Neural progenitor cell (in vitro differentiated cells): ENCODE results near the gene ASIC5. TPM values are rescaled to one million over a fixed set of nuclear protein-coding genes. Genes with fewer than 3 reads are reported as not detected.

Source experiments
- DNase-seq: peaks from one replicate; pipeline ENCODE4 v3.0.0-alpha.2; 2016; ENCODE audit warnings: low spot score
- H2AFZ ChIP-seq: fragments of 200-600 bp; sonication (generic); replicated peaks from 2 replicates; pipeline ENCODE4 v1.6.1; 2016; ENCODE audit warnings: antibody characterized with exemption
- H3F3A ChIP-seq: fragments of 200-600 bp; sonication (generic); 2 replicates; pipeline ENCODE4 v1.6.1; 2016; ENCODE audit warnings: antibody characterized with exemption, low read depth
- H3K27ac ChIP-seq: fragments of 200-600 bp; sonication (generic); 2 replicates; pipeline ENCODE4 v1.5.1; 2016; ENCODE audit warnings: mild to moderate bottlenecking
- H3K27me3 ChIP-seq: fragments of 200-600 bp; sonication (generic); 2 replicates; pipeline ENCODE4 v1.6.1; 2016; ENCODE audit warnings: mild to moderate bottlenecking, moderate library complexity
- H3K36me3 ChIP-seq: fragments of 200-600 bp; sonication (generic); 2 replicates; pipeline ENCODE4 v1.5.1; 2016
- H3K4me1 ChIP-seq: fragments of 200-600 bp; sonication (generic); 2 replicates; pipeline ENCODE4 v1.6.1; 2016; ENCODE audit warnings: mixed run types
- H3K4me2 ChIP-seq: fragments of 200-600 bp; sonication (generic); 2 replicates; pipeline ENCODE4 v1.6.1; 2016
- H3K4me3 ChIP-seq: fragments of 200-600 bp; sonication (generic); 2 replicates; pipeline ENCODE4 v1.5.1; 2016
- H3K79me2 ChIP-seq: fragments of 200-600 bp; sonication (generic); 2 replicates; pipeline ENCODE4 v1.6.1; 2016; ENCODE audit warnings: low read depth
- H3K9ac ChIP-seq: fragments of 200-600 bp; sonication (generic); 2 replicates; pipeline ENCODE4 v1.6.1; 2016
- H3K9me3 ChIP-seq: fragments of 200-600 bp; sonication (generic); 2 replicates; pipeline ENCODE4 v1.5.1; 2016; ENCODE audit warnings: low read depth
- H4K20me1 ChIP-seq: fragments of 200-600 bp; sonication (generic); 2 replicates; pipeline ENCODE4 v1.6.1; 2016; ENCODE audit warnings: low read depth
- H3K27ac Mint-ChIP-seq: 3 replicates; pipeline ENCODE4 v1.8.0; 2021; ENCODE audit warnings: mixed read lengths
- H3K27me3 Mint-ChIP-seq: 2 replicates; pipeline ENCODE4 v1.8.0; 2022; ENCODE audit warnings: low read depth, mild to moderate bottlenecking, inconsistent platforms, moderate library complexity, mixed read lengths; ENCODE audit not compliant: insufficient read depth
- H3K36me3 Mint-ChIP-seq: 3 replicates; pipeline ENCODE4 v1.8.0; 2021; ENCODE audit warnings: mixed read lengths
- H3K4me1 Mint-ChIP-seq: 3 replicates; pipeline ENCODE4 v1.8.0; 2021; ENCODE audit warnings: mixed read lengths
- H3K4me3 Mint-ChIP-seq: 3 replicates; pipeline ENCODE4 v1.8.0; 2021; ENCODE audit warnings: mild to moderate bottlenecking, moderate library complexity, mixed read lengths
- H3K9me3 Mint-ChIP-seq: 3 replicates; pipeline ENCODE4 v1.8.0; 2020; ENCODE audit warnings: mixed read lengths
- CTCF ChIP-seq: fragments of 200-600 bp; sonication (generic); IDR thresholded peaks from 2 replicates; pipeline ENCODE4 v1.5.1; 2017; ENCODE audit warnings: antibody characterized with exemption, mild to moderate bottlenecking
- EZH2 ChIP-seq: fragments of 200-600 bp; sonication (generic); IDR thresholded peaks from 2 replicates; pipeline ENCODE4 v1.6.1; 2017; ENCODE audit warnings: antibody characterized with exemption, mild to moderate bottlenecking, moderate library complexity
- EZH2phosphoT487 ChIP-seq: fragments of 200-600 bp; sonication (generic); IDR thresholded peaks from 2 replicates; pipeline ENCODE4 v1.6.1; 2017; ENCODE audit warnings: antibody characterized with exemption
- total RNA-seq: library from RNA; depleted of rRNA; stranded (reverse); fragments of >200 nt; gene quantifications from 2 replicates; pipeline ENCODE4 v1.2.3, GENCODE V29; 2015; ENCODE audit warnings: low replicate concordance

The ASIC5 gene
- total RNA-seq, 1 donor from 2014 or later, result not detected

DNA sequence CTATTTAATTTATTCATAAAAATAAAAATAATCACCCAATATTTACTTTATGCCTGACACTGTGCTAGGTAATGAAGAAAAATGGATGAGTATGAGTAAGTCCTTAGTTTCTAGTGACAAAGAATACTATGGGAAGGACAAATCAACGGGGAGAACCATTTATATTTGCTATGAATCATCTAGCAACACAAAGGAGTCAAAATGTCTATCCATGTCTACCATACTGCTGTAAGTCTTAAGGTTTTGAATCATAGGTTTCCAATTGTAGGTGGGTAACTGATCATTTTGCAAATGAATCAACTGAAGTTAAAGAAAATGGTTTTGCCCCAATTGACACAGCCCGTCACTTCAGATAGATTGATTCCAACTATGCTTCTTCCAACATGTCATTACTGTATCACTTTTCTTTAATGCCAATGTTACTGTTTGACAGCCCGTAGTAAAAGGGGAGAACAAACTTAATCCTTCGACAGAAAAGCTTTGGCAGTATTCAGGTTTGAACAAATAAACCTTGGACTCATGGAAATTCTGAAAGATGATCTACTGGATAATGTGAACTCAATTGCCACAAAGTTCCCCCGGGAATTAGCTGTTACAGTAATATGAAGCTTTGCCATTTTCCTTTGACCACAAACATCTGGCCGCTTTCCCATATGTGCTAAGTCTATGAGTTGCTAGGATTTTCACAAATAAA lies 40.6 kb upstream of the ASIC5 start:
- H3K36me3 ChIP-seq, result no peaks in the 10 kb centered on the region
- no peak overlapping the region for H3K27ac ChIP-seq
- Mint-ChIP-seq H3K27ac (no peak overlapping the region), H3K27me3 (no peaks in the 10 kb centered on the region), H3K4me1 (peaks cover 3% of the 10 kb centered on the region), H3K4me3 (no peak overlapping the region), H3K36me3 (no peaks in the 10 kb centered on the region), H3K9me3 (no peaks in the 10 kb centered on the region)
- no peak overlapping the region for H3K4me3 ChIP-seq
- DNase-seq, result no peak
- no peak overlapping the region for H3K9ac ChIP-seq
- no peaks in the 10 kb centered on the region for H3K27me3 ChIP-seq
- H3K4me1 ChIP-seq, result no peaks in the 10 kb centered on the region
- TF ChIP-seq CTCF, result no peak
- TF ChIP-seq EZH2, result no peak
- TF ChIP-seq EZH2phosphoT487, result no peak
- H3F3A ChIP-seq, result no peaks in the 10 kb centered on the region
- H3K4me2 ChIP-seq, result no peak overlapping the region
- H4K20me1 ChIP-seq, result no peaks in the 10 kb centered on the region
- H2AFZ ChIP-seq, result no peak overlapping the region
- H3K9me3 ChIP-seq, result no peaks in the 10 kb centered on the region
- H3K79me2 ChIP-seq, result no peaks in the 10 kb centered on the region

DNA sequence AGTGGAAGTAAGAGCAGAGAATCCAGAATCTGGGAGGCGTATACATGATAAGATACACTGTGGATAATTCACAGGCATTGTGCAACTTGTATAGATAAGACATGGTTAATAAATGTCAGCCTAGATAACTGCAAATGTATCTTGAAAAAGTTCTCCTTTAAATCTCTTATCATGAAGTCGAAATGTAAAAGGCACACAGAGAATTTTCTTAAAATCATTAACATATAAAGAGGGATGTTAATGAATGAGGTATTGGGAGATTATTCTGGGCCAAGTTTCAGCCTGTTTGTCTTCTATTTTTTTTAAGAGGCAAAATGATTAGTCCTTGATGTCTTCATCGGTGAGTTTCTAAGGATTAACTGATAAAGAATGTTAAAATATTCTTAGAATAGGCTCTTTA lies 38.3 kb upstream of the ASIC5 start:
- no peaks in the 10 kb centered on the region for H3K4me1 ChIP-seq
- H3K27ac ChIP-seq, result no peak overlapping the region
- no peaks in the 10 kb centered on the region for H3K9me3 ChIP-seq
- H3K27me3 ChIP-seq, result no peaks in the 10 kb centered on the region
- Mint-ChIP-seq H3K36me3 (no peaks in the 10 kb centered on the region), H3K9me3 (no peaks in the 10 kb centered on the region), H3K4me3 (no peak overlapping the region), H3K4me1 (peaks cover 13% of the 10 kb centered on the region), H3K27me3 (no peaks in the 10 kb centered on the region), H3K27ac (no peak overlapping the region)
- DNase-seq, result no peak
- no peak overlapping the region for H3K9ac ChIP-seq
- H3K4me3 ChIP-seq, result no peak overlapping the region
- H3F3A ChIP-seq, result no peaks in the 10 kb centered on the region
- no peaks in the 10 kb centered on the region for H3K36me3 ChIP-seq
- H4K20me1 ChIP-seq, result no peaks in the 10 kb centered on the region
- H2AFZ ChIP-seq, result no peak overlapping the region
- TF ChIP-seq EZH2 (no peak), CTCF (no peak), EZH2phosphoT487 (no peak)
- H3K79me2 ChIP-seq, result no peaks in the 10 kb centered on the region
- H3K4me2 ChIP-seq, result no peak overlapping the region

- no peak for TF ChIP-seq EZH2
- no peak for TF ChIP-seq EZH2phosphoT487
- no peak for TF ChIP-seq CTCF
- H3K9me3 Mint-ChIP-seq, result peaks cover 4% of the 10 kb centered on the region
- H3K27ac Mint-ChIP-seq, result no peak within 1 kb of the TSS
- no peaks in the 10 kb centered on the region for H3K27me3 Mint-ChIP-seq
- H3K4me3 ChIP-seq, result no peak within 1 kb of the TSS
- H3K9me3 ChIP-seq, result no peaks in the 10 kb centered on the region
- no peaks in the 10 kb centered on the region for H4K20me1 ChIP-seq
- H3K4me2 ChIP-seq, result no peak within 1 kb of the TSS
- H3K4me3 Mint-ChIP-seq, result no peak within 1 kb of the TSS
- DNase-seq, result no peak
- H3K79me2 ChIP-seq, result no peaks in the 10 kb centered on the region
- no peaks in the 10 kb centered on the region for H3K36me3 Mint-ChIP-seq
- no peak within 1 kb of the TSS for H2AFZ ChIP-seq
- H3K9ac ChIP-seq, result no peak within 1 kb of the TSS
- H3F3A ChIP-seq, result no peaks in the 10 kb centered on the region
- H3K36me3 ChIP-seq, result no peaks in the 10 kb centered on the region
- H3K27me3 ChIP-seq, result no peaks in the 10 kb centered on the region
- H3K4me1 ChIP-seq, result no peaks in the 10 kb centered on the region
- no peak within 1 kb of the TSS for H3K27ac ChIP-seq
- peaks cover 10% of the 10 kb centered on the region for H3K4me1 Mint-ChIP-seq
These were observed 37.4 kb upstream of the ASIC5 start, which contains the start of gene TDO2 for GRCh38 chr4:155903453-155903852. TSS of gene TDO2 (plus strand) at chr4:155903696. CDS start at chr4:155903759, 63 bp downstream.
